Esophagus mucosa (tissue), 1 donor: ENCODE data around the gene PPP1R8. TPM values are rescaled to one million over a fixed set of nuclear protein-coding genes. Genes with fewer than 3 reads are reported as not detected.
A peak's percentile ranks its signal among the peaks of the same experiment; 100 is the strongest.
"Not testable (repeated sequence)": the region's sequence is repeated elsewhere in the genome, so short reads cannot be mapped to it uniquely, and the experiment has no call there.

Experiments
- ATAC-seq: fragments of 200-7000 bp; cut with Tn5 transposase; one replicate; pipeline ENCODE4 v1.9.1; 2020
- total RNA-seq: library from RNA; stranded (reverse); gene quantifications from one replicate; pipeline ENCODE4 v1.2.4, GENCODE V29; 2023
- donor health status: DM: yes; HTN: yes; CAD: no.

PPP1R8 gene
- total RNA-seq, 1 donor from 2014 or later: 30.0 TPM

- no peak for ATAC-seq
Observed at GRCh38 chr1:27833470-27833869, 2.9 kb downstream of the PPP1R8 start.

DNA sequence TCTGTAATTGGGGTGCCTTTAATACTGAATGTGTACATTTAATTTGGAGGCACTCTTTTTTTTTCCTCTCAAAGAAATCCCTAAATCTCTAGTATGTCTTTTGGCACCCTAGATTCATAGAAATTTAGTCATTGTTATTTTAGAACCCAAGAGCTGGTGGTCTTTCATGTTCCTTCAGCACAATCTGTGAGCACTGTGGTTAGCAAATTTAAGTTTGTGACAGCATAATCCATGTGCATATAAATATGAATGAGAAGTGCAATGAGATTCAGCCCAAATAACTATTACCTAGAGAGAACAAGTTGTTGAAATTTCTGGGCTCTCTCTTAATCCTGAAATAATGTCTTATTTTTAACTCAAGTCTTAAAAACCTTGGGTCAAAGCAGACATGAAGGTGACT, 4.5 kb downstream of the PPP1R8 start:
- no peak for ATAC-seq

- no peak for ATAC-seq
Observed at GRCh38 chr1:27835501-27835900, 4.9 kb downstream of the PPP1R8 start.

DNA sequence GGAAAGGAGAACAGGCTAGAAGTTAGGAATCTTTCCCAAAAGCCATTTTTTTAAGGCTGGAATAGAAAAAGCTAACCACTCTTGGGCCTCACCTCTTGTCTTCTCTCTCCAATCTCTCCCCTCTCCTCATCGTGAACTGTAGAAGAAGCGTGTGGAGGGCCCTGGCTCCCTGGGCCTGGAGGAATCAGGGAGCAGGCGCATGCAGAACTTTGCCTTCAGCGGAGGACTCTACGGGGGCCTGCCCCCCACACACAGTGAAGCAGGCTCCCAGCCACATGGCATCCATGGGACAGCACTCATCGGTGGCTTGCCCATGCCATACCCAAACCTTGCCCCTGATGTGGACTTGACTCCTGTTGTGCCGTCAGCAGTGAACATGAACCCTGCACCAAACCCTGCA, 19.4 kb downstream of the PPP1R8 start:
- no peak for ATAC-seq

- no peak for ATAC-seq
Observed at GRCh38 chr1:27855085-27855484, 24.5 kb downstream of the PPP1R8 start.

DNA sequence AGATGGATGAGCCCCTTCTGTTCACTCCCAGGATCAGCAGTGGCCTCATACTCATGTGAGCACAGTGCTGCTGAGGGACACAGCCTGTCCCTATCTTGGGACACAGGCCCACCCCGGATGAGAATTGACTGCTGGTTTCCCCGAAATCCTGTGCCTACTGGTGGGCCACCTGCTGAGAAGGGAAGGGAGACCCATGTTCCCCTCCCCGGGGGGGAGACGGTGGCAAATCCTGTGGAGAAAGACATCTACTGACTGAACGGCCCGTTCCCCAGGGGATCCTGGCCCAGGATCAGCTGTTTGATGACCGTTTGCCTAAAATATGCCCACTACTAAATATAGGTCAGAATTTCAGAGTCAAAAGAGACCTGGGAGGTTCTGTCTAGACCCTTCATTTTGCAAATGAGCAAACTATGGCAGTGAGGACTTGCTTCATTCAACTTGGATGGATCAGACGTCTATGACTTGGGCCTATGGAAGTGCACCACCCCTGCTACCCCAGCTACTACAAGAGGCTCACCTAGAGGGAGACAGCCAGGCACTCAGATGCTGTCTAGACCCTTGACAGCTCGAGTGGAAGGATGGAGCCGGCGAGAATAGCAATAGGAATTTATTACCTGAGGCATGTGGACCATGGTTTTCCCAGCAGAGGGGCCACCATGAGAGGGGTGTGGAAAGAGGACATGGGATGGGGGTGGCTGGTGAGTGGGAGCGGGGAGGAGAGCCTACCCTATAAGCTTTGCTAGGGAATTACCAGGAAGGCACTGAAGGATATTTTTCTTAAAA, 26.2 kb downstream of the PPP1R8 start:
- no peak for ATAC-seq

DNA sequence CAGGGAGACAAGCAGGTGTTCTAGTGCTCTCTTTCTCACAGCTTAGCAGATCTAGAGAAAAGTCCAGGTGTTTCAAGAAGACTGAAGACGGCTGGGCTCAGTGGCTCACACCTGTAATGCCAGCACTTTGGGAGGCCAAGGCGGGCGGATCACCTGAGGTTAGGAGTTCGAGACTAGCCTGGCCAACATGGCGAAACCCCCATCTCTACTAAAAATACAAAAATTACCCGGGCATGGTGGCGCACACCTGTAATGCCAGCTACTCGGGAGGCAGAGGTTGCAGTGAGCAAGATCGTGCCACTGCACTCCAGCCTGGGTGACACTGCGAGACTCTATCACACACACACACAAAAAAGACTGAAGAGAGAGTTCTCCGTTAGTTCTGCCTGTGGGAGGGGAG, 27.0 kb downstream of the PPP1R8 start:
- not testable (repeated sequence) for ATAC-seq

DNA sequence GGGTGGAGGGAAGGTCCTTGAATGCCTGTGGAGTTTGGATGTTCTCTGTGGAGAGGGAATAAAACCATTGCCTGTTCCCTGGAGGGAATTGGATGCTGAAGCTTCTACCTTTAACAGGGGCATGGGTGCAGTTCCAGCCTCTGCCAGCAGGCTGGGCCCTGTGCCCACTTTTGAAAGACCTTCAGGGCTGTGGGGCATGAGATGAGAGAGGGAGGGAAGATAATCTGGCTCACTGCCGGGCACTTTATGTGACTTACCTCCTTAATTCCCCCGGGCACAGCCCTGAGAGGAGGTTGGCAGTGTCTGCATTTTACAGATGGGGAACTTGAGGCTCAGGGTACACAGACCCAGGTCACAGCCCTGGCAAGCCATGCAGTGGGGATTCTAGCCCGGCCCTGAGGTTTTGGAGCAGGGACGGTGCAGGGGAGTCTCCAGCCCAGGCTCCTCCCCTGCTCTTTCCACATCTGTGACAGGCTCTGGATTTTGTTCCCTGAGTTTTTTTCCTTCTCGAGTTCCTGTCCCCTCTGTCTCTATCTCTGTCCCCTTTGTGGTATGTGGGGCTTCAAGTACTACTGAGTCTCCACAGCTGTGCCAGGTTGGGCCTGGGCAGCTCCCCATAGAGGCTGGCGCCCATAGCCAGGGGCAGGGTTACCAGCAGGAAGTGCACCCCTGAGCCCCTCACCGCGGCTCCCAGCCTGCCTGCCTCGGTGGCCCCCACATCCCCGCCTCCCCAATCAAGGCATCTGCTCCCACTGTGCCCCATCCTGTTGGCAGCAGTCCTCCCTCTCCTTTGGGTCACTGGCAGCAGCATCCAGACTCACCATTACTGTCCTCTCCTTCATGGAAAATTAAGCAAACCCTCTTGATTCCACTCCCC, 27.7 kb downstream of the PPP1R8 start:
- peak; percentile 88 for ATAC-seq

DNA sequence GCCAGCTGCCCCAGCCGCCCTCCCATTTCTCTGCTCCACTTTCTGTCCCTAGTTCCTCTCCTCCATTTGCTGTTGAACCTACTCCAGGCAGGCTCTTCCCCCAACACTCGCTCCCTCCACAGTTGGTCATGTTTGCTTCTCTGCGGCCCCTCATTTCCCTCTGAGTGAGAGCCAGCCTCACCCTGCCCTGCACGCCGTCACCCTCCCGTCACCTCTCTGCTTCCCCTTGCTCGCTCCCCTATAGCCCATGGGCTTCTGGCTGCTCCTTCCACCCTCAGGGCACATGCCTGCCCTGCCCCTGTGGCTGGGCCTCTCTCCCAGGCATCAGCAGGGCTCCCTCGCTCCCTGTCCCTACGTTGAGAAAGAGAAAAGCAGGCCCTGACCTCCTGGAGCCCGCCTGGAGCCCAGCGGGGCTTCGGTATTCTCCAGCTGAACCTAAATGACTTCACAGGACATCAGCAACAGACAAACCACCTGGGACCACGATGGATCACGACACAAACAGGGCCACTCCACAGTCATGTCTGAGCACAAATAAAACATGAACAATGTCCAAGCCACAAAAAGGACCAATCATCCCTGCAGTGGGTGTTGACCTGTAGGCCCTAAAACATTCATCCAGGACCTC, 28.5 kb downstream of the PPP1R8 start:
- ATAC-seq: no peak

DNA sequence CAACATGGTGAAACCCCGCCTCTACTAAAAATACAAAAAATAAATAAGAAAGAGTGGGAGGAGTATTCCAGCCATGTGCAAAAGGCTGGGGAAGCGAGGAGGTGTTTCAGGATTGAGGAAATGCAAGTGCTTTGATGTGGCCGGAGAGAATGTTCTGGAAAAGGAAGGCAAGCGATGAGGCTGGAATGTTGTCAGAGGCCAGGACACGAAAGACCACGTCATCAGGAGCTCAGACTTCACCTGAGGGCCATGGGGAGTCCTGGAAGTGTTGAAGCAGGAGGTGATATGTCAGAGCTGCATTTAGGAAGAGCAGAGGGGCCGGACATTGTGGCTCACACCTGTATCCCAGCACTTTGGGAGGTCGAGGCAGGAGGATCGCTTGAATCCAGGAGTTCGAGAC, 30.9 kb downstream of the PPP1R8 start:
- ATAC-seq: no peak

DNA sequence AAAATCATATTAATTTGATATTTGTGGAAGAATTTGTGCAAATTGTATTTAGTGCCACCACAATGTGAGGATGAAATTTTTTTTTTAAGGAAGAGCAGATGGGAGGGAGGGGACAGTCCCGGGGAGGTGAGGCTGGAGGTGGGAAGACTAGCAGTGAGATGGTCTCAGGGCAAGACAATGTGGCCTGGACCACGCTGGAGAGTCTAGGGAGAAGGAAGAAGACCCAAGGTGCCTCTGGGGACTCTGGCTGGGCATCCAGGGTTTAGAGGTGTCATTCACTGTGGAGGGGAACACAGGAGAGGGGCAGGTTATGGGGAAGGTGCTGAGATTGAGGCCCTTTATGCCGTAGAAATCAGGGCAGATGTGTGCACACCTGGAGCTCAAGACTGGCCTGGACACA, 31.4 kb downstream of the PPP1R8 start:
- ATAC-seq: no peak

GRCh38 chr1:27862671-27863537, 32.3 kb downstream of the PPP1R8 start:
- ATAC-seq: peak; percentile 87

DNA sequence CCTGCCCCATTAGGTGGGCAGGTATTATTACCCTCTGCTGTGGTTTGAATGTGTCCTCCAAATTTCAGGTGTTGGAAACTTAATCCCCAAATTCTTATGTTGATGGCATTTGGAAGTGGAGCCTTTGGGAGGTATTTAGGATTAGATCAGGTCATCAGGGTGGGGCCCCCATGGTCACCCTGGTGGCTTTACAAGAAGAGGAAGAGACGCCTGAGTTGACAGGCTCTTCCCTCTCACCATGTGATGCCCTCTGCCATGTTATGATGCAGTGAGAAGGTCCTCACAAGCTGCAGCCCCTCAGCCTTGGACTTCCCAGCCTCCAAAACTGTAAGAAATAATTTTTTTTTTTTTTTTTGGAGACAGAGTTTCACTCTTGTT, 32.9 kb downstream of the PPP1R8 start:
- peak; percentile 34 for ATAC-seq

DNA sequence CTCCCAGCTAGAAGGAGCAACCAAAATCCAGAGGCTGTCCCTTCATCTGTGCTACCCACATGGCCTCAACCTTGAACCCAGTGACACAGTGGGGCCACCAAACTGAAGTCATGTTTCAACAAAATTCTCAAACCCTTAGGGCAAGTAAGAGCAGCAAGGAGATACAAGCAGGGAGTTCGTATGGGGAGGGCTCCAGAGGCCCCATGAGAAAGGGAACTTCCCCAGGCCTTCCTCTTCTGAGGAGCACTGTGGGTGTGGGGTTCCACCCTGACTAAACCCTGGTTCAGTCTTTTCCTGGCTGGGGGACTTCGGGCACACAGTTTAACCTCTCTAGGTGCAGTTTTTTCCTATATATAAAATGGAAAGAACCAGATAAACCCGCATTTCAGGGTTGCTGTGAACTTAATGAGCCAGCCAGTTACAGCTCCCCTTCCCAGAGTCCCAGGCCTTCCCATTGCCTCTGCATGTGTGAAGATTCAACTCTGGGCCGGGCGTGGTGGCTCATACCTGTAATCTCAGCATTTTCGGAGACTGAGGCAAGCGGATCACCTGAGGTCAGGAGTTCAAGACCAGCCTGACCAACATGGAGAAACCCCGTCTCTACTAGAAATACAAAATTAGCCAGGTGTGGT, 33.8 kb downstream of the PPP1R8 start:
- ATAC-seq: peak; percentile 58

GRCh38 chr1:27865821-27866220, 35.2 kb downstream of the PPP1R8 start:
- no peak for ATAC-seq

- ATAC-seq: no peak
Observed at GRCh38 chr1:27868556-27868931, 38.0 kb downstream of the PPP1R8 start.

GRCh38 chr1:27868932-27869718, 38.5 kb downstream of the PPP1R8 start:
- peak; percentile 22 for ATAC-seq

DNA sequence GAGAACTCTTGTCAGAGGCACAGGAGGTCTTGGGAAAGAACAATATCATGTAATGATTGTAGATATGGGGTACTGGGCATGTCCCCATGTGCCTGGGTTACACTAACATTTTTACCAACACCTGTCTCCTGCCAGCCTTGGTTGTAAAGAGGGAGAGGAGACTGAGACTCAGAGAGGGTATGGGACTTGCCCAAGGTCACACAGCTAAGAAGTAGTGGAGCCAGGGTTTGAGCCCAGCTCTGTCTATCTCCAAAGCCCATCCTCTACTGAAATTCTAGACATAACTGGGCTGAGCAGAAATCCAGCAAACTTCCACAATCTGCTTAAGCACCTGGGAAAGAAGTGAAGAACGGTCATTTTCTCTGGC, 39.1 kb downstream of the PPP1R8 start:
- ATAC-seq: no peak

- not testable (repeated sequence) for ATAC-seq
Observed at GRCh38 chr1:27871076-27871475, 40.5 kb downstream of the PPP1R8 start.

- peak; percentile 59 for ATAC-seq
Observed at GRCh38 chr1:27872059-27872801, 41.6 kb downstream of the PPP1R8 start, which contains the start of gene THEMIS2. Gene THEMIS2, plus strand, starts transcription at chr1:27872544. Its CDS starts 28 bp downstream, at chr1:27872572.
